Measurements from ENCODE around the gene DAB1. TPM values are rescaled to one million over a fixed set of nuclear protein-coding genes. Genes with fewer than 3 reads are reported as not detected.

The DAB1 gene
- total RNA-seq, 1 donor from 2014 or later: 1.6 TPM

- Histone ChIP-seq H4K20me1 (ENCODE audit: insufficient read depth, low read length) (no peaks in the 10 kb centered on the region), H3K36me3 (ENCODE audit: insufficient read depth, low read length) (no peaks in the 10 kb centered on the region), H3K9ac (ENCODE audit: low read length) (no peak overlapping the region), H2AFZ (ENCODE audit: low read depth, low read length) (no peak overlapping the region), H3K4me2 (ENCODE audit: low read length) (no peak overlapping the region), H3K4me3 (ENCODE audit: insufficient read depth, low read depth, low read length) (no peak overlapping the region), H3K27ac (ENCODE audit: low read depth, low read length) (no peak overlapping the region), H3K27me3 (ENCODE audit: insufficient read depth, low read length) (no peaks in the 10 kb centered on the region), H3K79me2 (ENCODE audit: insufficient read depth, low read length) (no peaks in the 10 kb centered on the region), H3K9me3 (ENCODE audit: insufficient read depth, low read depth, low read length) (no peaks in the 10 kb centered on the region), H3K4me1 (ENCODE audit: insufficient read depth, low read length) (no peaks in the 10 kb centered on the region)
- peak; percentile 48 for DNase-seq (ENCODE audit: low read depth)
- Mint-ChIP-seq H3K27me3 (ENCODE audit: low read depth, unreplicated experiment) (no peaks in the 10 kb centered on the region), H3K36me3 (ENCODE audit: low read depth, unreplicated experiment) (no peaks in the 10 kb centered on the region), H3K4me1 (ENCODE audit: low read depth, unreplicated experiment) (no peaks in the 10 kb centered on the region), H3K4me3 (ENCODE audit: unreplicated experiment) (no peak overlapping the region), H3K27ac (ENCODE audit: unreplicated experiment) (no peak overlapping the region), H3K9me3 (ENCODE audit: unreplicated experiment) (peaks cover 2% of the 10 kb centered on the region)
- no peak for TF ChIP-seq EZH2 (IDR thresholded peaks at IDR 0.05; ENCODE audit: insufficient read depth, low read length)
- TF ChIP-seq CTCF (IDR thresholded peaks at IDR 0.05; ENCODE audit: insufficient read depth, low read depth, low read length): no peak
- FAIRE-seq: no peak
Observed at GRCh38 chr1:57353654-57354053, 70.2 kb downstream of the DAB1 start.

- no peaks in the 10 kb centered on the region for H3K27me3 ChIP-seq (ENCODE audit: insufficient read depth, low read length)
- H2AFZ ChIP-seq (ENCODE audit: low read depth, low read length): no peak overlapping the region
- Mint-ChIP-seq H3K9me3 (ENCODE audit: unreplicated experiment) (no peaks in the 10 kb centered on the region), H3K4me1 (ENCODE audit: low read depth, unreplicated experiment) (no peaks in the 10 kb centered on the region), H3K27me3 (ENCODE audit: low read depth, unreplicated experiment) (no peaks in the 10 kb centered on the region), H3K27ac (ENCODE audit: unreplicated experiment) (no peak overlapping the region), H3K4me3 (ENCODE audit: unreplicated experiment) (no peak overlapping the region), H3K36me3 (ENCODE audit: low read depth, unreplicated experiment) (no peaks in the 10 kb centered on the region)
- no peak for FAIRE-seq
- DNase-seq (ENCODE audit: low read depth): peak; percentile 12
- no peaks in the 10 kb centered on the region for H4K20me1 ChIP-seq (ENCODE audit: insufficient read depth, low read length)
- TF ChIP-seq EZH2 (IDR thresholded peaks at IDR 0.05; ENCODE audit: insufficient read depth, low read length) (no peak), CTCF (IDR thresholded peaks at IDR 0.05; ENCODE audit: insufficient read depth, low read depth, low read length) (no peak)
- no peak overlapping the region for H3K27ac ChIP-seq (ENCODE audit: low read depth, low read length)
- no peaks in the 10 kb centered on the region for H3K4me1 ChIP-seq (ENCODE audit: insufficient read depth, low read length)
- H3K9ac ChIP-seq (ENCODE audit: low read length): no peak overlapping the region
- no peaks in the 10 kb centered on the region for H3K36me3 ChIP-seq (ENCODE audit: insufficient read depth, low read length)
- H3K4me2 ChIP-seq (ENCODE audit: low read length): no peak overlapping the region
- H3K79me2 ChIP-seq (ENCODE audit: insufficient read depth, low read length): no peaks in the 10 kb centered on the region
- no peaks in the 10 kb centered on the region for H3K9me3 ChIP-seq (ENCODE audit: insufficient read depth, low read depth, low read length)
- H3K4me3 ChIP-seq (ENCODE audit: insufficient read depth, low read depth, low read length): no peak overlapping the region
Observed at GRCh38 chr1:57350610-57351009, 73.2 kb downstream of the DAB1 start.

- Mint-ChIP-seq H3K27me3 (ENCODE audit: low read depth, unreplicated experiment) (peaks cover 2% of the 10 kb centered on the region), H3K4me3 (ENCODE audit: unreplicated experiment) (no peak overlapping the region), H3K27ac (ENCODE audit: unreplicated experiment) (no peak overlapping the region), H3K4me1 (ENCODE audit: low read depth, unreplicated experiment) (no peaks in the 10 kb centered on the region), H3K36me3 (ENCODE audit: low read depth, unreplicated experiment) (no peaks in the 10 kb centered on the region), H3K9me3 (ENCODE audit: unreplicated experiment) (no peaks in the 10 kb centered on the region)
- Histone ChIP-seq H3K36me3 (ENCODE audit: insufficient read depth, low read length) (no peaks in the 10 kb centered on the region), H3K4me2 (ENCODE audit: low read length) (no peak overlapping the region), H3K9ac (ENCODE audit: low read length) (no peak overlapping the region), H3K9me3 (ENCODE audit: insufficient read depth, low read depth, low read length) (no peaks in the 10 kb centered on the region), H2AFZ (ENCODE audit: low read depth, low read length) (no peak overlapping the region), H3K4me3 (ENCODE audit: insufficient read depth, low read depth, low read length) (no peak overlapping the region), H3K27ac (ENCODE audit: low read depth, low read length) (no peak overlapping the region), H4K20me1 (ENCODE audit: insufficient read depth, low read length) (no peaks in the 10 kb centered on the region), H3K79me2 (ENCODE audit: insufficient read depth, low read length) (no peaks in the 10 kb centered on the region), H3K27me3 (ENCODE audit: insufficient read depth, low read length) (no peaks in the 10 kb centered on the region), H3K4me1 (ENCODE audit: insufficient read depth, low read length) (no peaks in the 10 kb centered on the region)
- DNase-seq (ENCODE audit: low read depth) (no peak), FAIRE-seq (no peak)
- no peak for TF ChIP-seq CTCF (IDR thresholded peaks at IDR 0.05; ENCODE audit: insufficient read depth, low read depth, low read length)
Observed at GRCh38 chr1:57348921-57349320, 74.9 kb downstream of the DAB1 start.

All from astrocyte (in vitro differentiated cells and primary cell).